Measurements from ENCODE around the gene TAS2R38.

TAS2R38 gene

DNA sequence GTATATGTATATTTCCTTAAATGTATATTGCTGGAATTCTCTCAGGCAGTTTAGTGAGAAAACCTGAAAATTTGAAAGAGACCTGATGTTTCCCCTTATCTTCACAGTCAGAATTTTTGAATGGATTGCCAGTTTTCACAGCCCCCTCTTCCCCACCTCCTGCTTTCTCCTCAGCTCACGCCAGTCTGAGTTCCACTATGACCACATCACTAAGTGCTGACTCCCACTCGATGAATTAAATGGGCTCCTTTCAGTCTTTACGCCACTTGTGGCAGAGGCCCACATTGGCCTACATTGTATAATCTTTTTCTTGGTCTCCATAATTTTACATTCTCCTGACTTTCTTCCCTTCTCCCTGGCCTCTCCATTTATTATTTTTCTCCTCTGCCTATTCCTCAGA, 23.7 kb downstream of the TAS2R38 start:
- DNase-seq (ENCODE audit: low spot score), result no peak
- TF ChIP-seq, protein P1, sequence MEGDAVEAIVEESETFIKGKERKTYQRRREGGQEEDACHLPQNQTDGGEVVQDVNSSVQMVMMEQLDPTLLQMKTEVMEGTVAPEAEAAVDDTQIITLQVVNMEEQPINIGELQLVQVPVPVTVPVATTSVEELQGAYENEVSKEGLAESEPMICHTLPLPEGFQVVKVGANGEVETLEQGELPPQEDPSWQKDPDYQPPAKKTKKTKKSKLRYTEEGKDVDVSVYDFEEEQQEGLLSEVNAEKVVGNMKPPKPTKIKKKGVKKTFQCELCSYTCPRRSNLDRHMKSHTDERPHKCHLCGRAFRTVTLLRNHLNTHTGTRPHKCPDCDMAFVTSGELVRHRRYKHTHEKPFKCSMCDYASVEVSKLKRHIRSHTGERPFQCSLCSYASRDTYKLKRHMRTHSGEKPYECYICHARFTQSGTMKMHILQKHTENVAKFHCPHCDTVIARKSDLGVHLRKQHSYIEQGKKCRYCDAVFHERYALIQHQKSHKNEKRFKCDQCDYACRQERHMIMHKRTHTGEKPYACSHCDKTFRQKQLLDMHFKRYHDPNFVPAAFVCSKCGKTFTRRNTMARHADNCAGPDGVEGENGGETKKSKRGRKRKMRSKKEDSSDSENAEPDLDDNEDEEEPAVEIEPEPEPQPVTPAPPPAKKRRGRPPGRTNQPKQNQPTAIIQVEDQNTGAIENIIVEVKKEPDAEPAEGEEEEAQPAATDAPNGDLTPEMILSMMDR (IDR thresholded peaks at IDR 0.05; ENCODE audit: extremely low read depth, missing control alignments), result no peak

DNA sequence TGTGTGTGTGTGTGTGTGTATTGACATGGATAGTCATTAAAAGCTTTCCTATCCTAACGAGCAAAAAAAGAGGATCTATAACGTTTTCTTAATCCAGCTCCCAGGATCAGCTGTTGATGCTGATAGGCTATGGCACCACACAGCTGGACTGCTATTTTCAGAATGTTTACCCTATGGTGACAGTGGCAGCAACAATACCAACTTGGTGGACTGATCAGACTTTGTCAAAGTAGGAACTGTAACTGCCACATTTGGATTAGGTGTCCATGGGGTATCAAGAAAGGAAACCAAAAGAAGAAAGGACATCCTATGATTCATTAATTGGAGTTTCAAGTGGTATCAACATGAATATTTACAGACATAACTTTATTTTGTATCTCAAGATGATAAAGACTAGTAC, 24.1 kb downstream of the TAS2R38 start:
- no peak for DNase-seq (ENCODE audit: low spot score)
- TF ChIP-seq, protein P1 (IDR thresholded peaks at IDR 0.05; ENCODE audit: extremely low read depth, missing control alignments), result no peak

DNA sequence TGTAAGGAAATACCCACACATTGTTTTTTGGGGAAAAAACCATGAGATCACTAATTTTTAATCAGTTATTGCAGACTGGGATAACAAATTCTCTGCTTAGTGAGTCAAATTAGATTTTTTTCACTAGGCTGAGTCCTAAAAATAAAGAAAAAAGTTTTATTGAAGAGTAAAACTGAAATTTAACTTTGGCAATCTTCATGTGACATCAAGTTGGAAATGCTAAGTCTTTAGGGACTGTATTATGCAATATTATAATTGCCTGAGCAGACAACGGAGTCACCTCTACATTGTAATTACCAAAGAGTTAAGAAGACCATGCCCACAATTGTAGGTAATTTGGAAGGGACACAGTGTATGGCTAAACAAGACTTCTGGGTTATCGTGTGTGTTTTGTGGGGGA, 24.6 kb downstream of the TAS2R38 start:
- TF ChIP-seq, protein P1 (IDR thresholded peaks at IDR 0.05; ENCODE audit: extremely low read depth, missing control alignments), result no peak

DNA sequence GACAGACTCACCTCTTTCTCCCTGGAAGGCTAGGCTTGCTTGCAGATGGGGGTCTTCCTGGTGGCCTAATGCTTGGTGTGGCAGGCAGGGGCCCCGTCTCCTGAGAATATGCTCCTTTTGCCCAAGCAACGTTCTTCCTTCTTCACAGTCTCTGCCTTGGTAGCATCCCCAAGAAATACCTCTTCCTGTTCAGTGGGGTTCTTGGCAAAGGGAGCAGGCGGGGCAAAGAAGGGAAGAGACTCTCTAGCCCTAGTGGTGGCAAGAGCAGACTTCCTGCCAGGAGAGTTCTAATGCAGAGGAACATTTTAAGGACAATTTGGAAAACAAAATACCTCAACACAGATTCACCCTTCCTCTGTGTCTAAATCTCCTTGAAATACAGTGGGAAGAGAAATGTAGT, 26.8 kb downstream of the TAS2R38 start, which contains the start of gene CLEC5A:
CLEC5A (minus strand) TSS at position 179 of the 400 bp plus-strand sequence. CDS start 682 bp downstream, outside the sequence.
- TF ChIP-seq, protein P1 (IDR thresholded peaks at IDR 0.05; ENCODE audit: extremely low read depth, missing control alignments), result no peak
- no peak for DNase-seq (ENCODE audit: low spot score)

More for the DNA sequence above, 24.6 kb downstream of the TAS2R38 start:
- no peak for DNase-seq (ENCODE audit: low spot score)

DNA sequence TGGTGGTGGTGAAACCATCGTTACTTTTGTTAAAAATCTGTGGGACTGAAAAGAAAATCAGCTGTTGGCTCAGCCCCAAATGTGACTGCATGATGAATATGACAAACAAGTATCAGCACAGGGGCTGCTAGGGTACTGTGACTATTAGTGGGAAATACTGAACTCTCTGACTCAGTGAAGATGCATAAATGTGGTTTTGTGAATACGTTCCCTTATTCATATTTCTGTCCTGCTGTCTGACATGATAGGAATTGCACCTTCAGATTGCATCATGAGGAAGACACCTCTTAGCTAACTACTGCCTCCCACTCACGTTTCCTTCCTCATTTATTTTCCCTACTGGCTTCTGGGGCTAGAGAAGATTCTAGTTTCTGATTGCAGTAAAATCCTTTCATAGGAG, 28.2 kb downstream of the TAS2R38 start:
- TF ChIP-seq, protein P1 (IDR thresholded peaks at IDR 0.05; ENCODE audit: extremely low read depth, missing control alignments), result no peak
- no peak for DNase-seq (ENCODE audit: low spot score)

DNA sequence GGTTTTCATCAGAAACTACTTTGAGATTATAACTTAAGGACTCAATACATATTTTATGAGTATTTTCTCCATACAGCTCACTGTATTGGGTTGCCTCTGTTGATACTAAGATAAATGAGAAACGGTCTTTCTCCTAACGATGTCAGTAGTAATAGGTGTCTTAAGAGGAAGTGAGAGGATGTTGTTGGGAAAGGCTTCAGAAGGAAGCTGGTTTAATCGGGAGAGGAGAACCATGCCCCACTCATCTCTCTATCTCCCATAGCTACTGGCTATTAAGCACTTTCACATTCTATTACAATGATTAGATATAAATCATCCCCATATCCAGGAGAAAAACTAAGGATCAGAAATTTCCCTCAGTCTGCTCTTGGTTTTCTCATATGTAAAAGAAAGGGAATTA, 28.8 kb downstream of the TAS2R38 start:
- TF ChIP-seq, protein P1 (IDR thresholded peaks at IDR 0.05; ENCODE audit: extremely low read depth, missing control alignments), result no peak
- DNase-seq (ENCODE audit: low spot score), result no peak

DNA sequence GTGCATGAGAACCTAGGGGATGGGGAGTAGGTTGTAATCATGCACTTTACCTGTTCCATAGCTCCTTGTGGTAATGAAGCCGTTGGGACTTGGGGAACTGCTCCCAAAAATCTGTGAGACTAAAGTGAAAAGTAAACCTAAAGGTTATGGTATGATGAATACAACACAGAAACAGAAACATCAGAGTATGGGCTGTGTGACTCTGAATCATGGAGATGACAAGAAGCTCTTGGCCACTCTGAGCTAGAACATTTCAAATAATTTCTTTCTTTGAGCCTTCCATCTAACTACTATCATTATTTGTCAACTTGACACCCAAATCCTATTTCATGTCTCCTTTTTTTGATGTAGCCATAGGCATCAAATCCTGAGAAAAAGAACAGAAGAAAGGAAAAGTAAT, 29.7 kb downstream of the TAS2R38 start:
- TF ChIP-seq, protein P1 (IDR thresholded peaks at IDR 0.05; ENCODE audit: extremely low read depth, missing control alignments), result no peak
- DNase-seq (ENCODE audit: low spot score), result no peak

All from GM20000 (cell line).